T47D (cell line): ENCODE measurements around the gene SAFB.

Experiments used
- DNase-seq, 2 experiments: peaks; one replicate each; pipeline versions ENCODE4 v3.0.0 to v3.0.0-alpha.2; 2011 to 2012; ENCODE audit warnings: low read depth in 1 of 2, low spot score in 1 of 2
- JUND ChIP-seq: IDR thresholded peaks from 2 replicates; pipeline ENCODE4 v1.6.1; 2012; ENCODE audit warnings: low read depth
- in situ Hi-C: cut with HindIII; loops from 2 replicates; pipeline ENCODE4 v1.10.0; 2016; ENCODE audit warnings: low sequenced_read_pairs, low pct_unique_long_range_greater_than_20kb

The SAFB gene

DNA sequence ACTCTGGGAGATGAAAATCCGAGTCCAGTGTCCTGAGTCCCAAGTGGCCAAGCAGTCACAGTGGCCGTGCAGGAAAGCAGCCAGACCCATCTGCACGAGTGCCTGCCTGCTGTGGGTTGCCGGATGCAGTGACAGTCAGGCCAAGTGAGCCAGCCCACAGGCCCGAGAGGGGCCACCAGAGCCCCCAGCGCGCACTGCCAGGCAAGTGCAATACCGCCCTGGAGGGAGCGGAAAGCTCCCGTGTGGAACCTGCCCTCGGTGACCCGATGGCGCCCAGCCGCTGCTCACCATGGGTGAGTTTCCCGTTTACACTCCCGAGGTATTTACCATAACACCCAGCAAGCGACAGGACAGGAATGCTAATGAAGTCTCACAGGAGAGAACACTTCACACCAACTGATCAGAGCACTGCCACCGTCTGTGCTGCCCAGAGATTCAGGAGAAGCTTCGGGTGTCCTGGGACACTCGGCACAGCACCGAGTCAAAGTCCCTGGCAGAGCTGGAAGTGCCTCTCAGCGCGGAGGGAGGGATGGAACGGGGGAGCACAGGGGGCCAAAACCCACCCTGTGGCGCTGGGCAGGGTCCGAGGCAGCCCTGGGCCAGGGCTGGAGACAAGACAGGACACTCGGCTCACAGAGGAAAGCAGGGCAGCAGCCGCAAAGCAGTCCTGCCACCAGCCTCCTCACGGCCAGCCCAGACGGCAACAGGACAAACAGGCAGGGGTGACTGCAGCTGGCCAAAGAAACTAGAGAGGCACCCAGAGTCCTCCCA lies 33.8 kb upstream of the SAFB start:
- DNase-seq, result no peak
- no peak for TF ChIP-seq JUND
- in situ Hi-C loops, result no loop called here

DNA sequence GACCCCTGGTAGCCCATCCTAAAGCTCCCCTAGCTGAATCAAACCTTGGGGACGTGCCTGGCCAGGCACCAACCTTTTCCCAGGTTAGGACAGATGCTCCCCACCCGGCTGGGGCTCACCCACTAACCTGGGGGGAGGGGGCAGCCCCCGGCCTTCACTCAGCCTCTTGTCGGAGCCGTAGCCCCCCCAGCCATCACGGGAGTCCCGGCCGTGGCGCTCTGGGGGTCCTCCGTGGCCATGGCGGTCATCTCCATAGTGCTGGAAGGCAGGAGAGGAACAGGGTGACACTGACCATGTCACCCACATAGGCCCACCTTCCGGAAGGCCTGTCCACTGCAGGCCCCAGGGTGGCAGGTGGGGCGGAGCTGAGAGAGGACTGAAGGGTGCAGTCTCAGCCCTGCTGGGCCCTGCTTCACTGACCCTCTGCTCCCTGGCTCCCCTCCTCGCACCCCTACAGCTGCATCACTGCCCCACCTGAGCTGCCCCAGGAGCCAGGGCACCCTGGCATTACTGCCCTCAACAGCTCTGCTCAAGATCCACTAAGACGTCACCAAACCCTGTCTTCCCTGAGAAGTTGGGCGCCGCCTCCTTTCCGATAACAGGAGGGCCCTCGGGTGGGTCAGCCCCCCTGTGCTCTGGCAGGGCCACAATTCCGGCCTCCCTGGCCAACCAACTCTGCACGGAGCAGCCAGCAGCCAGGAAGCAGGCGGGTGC lies 32.6 kb upstream of the SAFB start:
- in situ Hi-C loops, result no loop called here
- TF ChIP-seq JUND, result no peak
- DNase-seq, result no peak

DNA sequence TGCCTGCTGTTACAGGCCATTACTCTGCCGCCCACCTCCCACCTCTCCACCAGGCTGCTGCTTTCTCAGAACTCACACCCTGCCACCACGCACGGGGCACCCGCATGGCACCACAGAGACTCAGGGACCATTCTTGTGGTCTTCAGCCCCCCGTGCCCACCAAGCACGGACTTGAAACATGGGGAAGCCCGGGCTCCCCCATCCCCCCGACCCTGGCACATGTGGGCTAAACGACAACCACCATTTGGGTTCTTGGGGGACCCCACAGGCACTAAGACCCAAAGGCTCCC lies 32.1 kb upstream of the SAFB start:
- TF ChIP-seq JUND, result no peak

DNA sequence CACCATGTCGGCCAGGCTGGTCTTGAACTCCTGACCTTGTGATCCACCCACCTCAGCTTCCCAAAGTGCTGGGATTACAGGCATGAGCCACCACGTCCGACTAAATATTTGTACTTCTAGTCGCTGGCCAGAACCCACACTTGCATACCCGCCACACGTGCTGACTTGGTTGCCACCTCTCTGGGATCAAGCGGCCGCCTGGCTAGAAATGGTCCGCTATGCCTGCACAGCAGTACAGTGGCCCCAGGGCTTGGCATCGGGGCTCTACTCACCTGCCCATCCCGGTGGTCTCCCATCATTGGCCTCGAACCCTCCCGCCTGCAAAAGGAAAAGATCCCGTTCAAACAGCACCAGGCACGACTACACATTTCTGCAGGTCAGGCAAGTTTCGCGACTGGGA lies 31.4 kb upstream of the SAFB start:
- DNase-seq, result no peak
- TF ChIP-seq JUND, result no peak
- in situ Hi-C loops, result no loop called here

More for the DNA sequence above, 32.1 kb upstream of the SAFB start:
- in situ Hi-C loops, result no loop called here
- DNase-seq, result no peak

- DNase-seq, result no peak
- in situ Hi-C loops, result no loop called here
- TF ChIP-seq JUND, result no peak
These were observed 30.1 kb upstream of the SAFB start for GRCh38 chr19:5592531-5593342.

- in situ Hi-C loops, result no loop called here
- TF ChIP-seq JUND, result no peak
- no peak for DNase-seq
These were observed 29.3 kb upstream of the SAFB start for GRCh38 chr19:5593343-5594255.

GRCh38 chr19:5594521-5594950 lies 28.3 kb upstream of the SAFB start:
- TF ChIP-seq JUND, result no peak
- in situ Hi-C loops, result no loop called here
- DNase-seq, result no peak

DNA sequence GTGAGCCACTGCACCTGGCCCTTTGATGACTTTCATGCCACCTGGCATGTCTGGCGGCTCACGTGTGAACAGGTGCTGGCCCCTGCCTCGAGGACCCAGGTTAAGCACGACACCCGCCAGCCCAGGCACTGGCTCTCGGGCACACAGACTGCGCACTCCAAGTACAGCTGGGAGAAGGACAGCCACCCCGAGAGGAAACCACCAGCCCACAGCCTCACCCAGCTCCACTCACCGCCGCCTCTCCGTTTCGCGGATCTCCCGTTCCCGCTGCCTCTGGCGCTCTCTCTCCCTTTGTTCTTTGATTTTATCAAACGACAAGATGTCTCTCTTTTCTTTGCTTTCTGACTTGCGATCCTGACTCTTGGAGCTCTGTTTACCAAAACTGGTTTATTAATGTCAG lies 27.8 kb upstream of the SAFB start:
- in situ Hi-C loops, result no loop called here
- no peak for DNase-seq
- no peak for TF ChIP-seq JUND

- no peak for DNase-seq
- no peak for TF ChIP-seq JUND
- in situ Hi-C loops, result no loop called here
These were observed 27.1 kb upstream of the SAFB start for GRCh38 chr19:5595745-5596144.

DNA sequence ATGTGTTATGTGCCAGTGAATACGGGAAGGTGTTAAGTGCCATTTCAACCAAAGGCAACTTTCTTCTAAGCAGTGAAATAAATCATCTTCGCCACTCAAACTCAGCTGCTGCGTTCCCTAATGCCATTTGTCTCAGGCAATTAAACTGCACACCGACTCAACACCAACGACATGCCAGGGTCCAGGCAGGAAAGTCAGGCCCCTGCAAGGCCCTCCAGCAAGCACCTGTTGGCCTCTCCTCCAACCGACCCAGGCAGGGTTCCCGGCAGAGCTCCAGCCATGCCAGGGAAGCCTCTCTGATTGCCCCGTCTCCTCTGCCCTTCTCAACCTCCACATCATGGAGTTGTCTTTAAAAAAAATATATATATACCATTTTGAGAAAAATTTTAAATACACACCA lies 22.1 kb upstream of the SAFB start:
- in situ Hi-C loops, result no loop called here
- no peak for DNase-seq
- no peak for TF ChIP-seq JUND

GRCh38 chr19:5603626-5604025 lies 19.3 kb upstream of the SAFB start:
- TF ChIP-seq JUND, result no peak
- DNase-seq, result no peak
- in situ Hi-C loops, result no loop called here

- in situ Hi-C loops, result no loop called here
- TF ChIP-seq JUND, result no peak
These were observed 17.5 kb upstream of the SAFB start for GRCh38 chr19:5605362-5605761.

More at GRCh38 chr19:5605362-5605761, 17.5 kb upstream of the SAFB start:
- DNase-seq, result no peak
